C1 segment of cervical spinal cord (tissue), 14 donors: ENCODE data around the gene LSM12.
A peak's percentile ranks its signal among the peaks of the same experiment; 100 is the strongest.
"Not testable (repeated sequence)": the region's sequence is repeated elsewhere in the genome, so short reads cannot be mapped to it uniquely, and the experiment has no call there.

Experiments used
- DNase-seq, 14 donors: peaks; one replicate each; lab custom pipeline; 2025; lab: John Stamatoyannopoulos, UW

LSM12 gene

DNA sequence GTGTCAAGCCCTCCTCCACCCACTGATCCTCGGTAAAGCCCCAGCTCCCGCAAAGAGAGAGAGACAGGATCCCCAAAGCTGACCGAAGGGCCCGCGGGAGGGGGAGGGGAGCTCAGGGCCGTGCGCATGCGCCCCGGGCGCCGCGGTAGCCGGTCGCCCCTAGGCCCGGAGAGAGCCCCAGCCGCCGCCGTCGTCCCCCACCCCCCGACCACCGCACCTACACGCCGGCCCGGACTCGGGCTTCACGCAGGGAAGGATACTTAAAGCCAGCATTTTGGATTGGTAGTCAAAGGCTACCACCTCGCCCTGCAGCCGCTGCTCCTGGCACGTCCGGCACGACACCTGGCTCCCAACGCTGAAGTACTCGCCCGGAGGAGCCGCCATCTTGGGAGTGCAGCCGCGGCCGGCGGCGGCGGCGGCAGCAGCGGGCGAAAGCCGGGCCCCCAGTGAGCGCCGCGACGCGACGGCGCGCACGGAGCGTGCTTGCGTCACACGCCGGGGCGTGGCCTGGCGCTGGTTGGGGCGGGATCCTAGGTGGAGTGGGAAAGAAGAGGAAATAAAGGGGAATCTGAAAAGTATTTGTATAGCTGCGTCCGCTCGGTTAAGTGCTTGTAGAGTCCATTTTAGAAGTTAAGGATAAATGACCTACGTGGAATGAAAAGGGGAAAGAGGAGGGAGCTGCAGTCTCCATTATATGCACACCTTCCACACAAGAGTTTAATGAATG lies at the start of gene LSM12:
TSS of gene LSM12 (minus strand) at position 468 of the 727 bp plus-strand sequence. CDS start at position 384, 84 bp downstream.
- peak; percentile 24 to 84 (median 71) for DNase-seq

- DNase-seq: peak in 3 of 14 donors; percentile 22 to 28 (median 23)
These were observed 49.3 kb upstream of the LSM12 start for GRCh38 chr17:44115585-44116415.

- peak in 7 of 14 donors; percentile 14 to 50 (median 42) for DNase-seq
These were observed 47.7 kb upstream of the LSM12 start for GRCh38 chr17:44113868-44114840.

DNA sequence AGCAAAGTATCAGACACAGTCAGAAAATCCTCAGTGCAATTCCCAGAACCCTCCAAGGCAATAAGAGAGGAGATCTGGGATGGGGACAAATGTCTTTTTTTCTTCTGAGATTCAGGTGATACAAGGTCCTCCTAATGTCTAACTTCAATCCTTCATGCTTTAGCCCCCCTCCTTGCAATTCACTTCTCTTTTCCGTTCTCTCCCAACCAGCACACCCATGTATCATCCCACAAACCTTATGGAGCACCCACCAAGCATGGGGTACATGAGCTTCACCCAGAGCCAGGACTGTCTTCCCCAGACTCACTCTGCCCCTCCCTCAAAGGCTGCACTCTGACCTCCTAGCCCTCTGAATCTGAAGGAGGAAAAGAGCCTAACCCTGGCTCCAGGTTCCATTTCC lies 46.9 kb upstream of the LSM12 start:
- DNase-seq: no peak

- DNase-seq: no peak
These were observed 46.1 kb upstream of the LSM12 start for GRCh38 chr17:44112284-44113280.

DNA sequence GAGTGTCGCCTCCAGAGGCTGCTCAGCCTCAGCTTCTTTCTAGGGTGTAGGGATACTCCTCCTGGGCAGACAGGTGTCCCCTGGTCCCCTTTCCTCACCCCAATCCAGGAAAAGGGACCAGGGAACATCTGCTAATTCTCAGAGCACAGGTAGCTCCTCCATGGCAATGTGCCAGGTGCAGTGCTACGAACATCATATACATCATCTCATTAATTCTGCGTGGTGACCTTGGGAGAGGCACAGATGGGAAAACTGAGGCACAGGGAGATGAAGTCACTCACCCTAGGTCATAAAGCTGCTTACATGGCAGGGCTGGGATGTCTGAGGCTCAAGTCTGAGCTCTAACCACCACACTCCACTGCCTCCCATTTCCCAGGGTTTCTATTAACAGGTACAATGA lies 45.3 kb upstream of the LSM12 start:
- DNase-seq: no peak

DNA sequence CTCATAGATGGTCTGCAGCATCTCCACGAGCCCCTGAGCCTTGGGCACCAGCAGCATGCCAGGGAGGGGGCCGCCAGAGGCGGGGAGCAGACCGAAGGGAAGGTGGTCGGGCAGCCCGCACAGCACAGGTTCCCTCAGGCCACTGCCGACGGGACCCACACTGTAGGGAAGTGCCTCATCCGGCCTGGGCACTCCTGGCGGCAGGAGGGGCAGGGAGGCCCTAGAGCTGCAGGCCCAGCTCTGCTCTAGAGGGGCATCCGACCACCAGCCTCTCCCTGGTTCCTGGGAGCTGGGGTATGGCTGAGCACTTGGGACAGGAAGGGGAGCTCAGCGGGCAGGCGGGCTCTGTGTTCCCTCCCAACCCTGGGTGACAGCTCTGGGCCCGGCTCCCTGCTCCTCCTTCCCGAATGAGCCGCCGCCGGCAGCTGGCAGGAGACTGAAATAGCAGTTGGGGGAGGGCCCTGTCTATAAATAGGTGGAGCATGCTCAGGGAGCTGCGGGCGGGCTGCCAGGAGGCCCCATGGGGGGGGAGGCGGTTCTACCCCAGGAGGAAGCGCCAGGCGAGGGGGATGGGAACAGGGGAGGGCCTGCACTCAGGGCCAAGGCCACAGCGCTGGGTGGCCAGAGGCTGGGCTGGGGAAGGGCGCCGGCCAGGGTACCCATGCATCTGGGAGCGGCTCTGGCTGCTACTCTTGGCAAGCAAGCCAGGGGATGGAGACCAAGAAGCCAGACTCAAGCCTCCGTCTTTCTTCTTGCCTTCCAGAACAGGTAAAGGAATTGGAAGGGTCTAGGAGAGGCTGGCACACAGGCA lies 44.6 kb upstream of the LSM12 start:
- peak; percentile 71 to 99 (median 96) for DNase-seq

GRCh38 chr17:44110011-44110686 lies 43.7 kb upstream of the LSM12 start:
- no peak for DNase-seq

DNA sequence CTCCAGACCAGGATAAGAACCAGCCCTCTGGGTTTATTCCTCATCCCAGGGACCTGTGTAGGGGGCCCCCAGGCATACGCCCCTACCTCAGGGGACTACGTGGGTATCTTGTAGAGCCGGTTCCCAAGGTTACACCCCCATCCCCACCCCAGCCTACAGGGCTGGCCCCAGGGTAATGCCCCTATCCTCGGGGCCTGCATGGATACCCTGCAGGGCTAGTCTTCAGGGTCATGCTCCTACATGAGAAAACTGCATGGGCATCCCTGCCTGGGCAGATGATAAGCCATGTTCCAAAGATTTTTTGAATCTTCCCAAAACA lies 42.8 kb upstream of the LSM12 start:
- no peak for DNase-seq

DNA sequence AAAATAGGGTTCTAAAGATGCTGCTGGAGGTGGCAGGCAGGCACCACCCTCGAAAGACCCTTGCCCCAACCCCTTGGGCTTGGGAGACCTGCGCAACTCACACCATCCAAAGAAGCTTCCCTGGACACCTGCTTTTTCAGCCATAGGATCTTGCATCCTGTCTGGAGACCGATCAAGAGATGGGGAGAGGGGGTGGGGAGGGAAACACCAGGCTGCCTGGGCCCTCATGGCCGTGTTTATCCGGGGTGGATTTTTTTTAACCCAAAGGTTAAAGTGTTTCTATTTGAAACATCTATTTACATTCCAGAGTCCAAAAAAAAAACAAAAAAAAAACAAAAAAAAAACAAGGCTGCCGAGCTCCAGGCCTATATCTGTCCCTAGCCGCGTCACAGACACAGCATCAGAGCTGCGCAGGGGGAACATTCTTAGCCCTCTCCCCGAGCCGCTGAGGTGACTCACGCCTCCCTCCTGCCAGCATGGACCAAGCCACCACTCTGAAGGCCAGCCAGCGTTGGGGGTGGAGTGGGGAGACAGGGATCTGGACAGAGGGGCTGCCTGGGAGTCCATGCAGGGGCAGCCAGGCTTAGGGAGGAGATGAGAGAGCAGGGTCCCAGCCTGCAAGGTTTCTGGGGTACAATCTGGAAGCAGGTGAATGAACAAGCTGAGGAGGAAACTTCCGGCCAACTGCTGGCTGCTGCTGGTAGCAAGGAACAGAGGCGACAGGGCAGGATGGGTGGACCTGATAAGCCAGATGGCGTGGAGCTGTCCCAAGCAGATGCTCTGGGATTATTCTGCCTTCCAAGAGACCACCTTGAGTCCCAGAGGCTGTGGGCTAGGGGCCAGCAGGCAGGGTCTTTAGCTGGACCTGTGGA lies 42.2 kb upstream of the LSM12 start:
- peak in 8 of 14 donors; percentile 16 to 78 (median 32) for DNase-seq

DNA sequence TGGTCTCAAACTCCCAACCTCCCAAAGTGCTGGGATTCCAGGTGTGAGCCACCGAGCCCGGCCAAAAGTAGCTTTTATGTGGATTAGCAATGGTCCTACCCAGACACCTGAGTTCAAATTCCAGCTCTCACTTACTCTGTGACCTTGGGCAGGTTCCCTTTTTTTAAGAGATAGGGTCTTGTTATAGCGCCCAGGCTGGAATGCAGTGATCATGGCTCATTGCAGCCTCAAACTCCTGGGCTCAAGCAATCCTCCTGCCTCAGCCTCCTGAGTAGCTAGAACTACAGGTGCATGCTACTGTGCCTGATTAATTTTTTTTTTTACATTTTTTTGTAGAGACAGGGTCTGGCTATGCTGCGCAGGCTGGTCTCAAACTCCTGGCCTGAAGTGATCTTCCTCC lies 40.3 kb upstream of the LSM12 start:
- DNase-seq: no peak

DNA sequence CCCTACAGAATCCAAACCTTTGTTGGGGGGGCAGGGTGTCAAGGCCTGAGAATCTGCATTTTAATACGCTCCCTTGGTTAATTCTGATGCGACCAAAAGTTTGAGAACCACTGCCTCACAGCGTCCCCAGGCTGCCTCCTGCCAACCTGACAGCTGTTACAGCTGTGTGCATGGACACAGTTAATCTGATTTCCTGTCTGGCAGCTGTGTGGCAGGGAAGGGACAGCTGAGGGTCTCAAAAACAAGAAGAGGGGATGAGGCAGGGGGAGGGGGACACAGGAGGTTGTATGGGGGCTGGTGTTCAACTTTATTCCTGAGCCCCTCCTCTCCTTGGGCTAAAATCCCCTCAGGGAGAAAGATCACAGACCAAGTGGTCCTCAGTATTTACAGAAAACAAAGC lies 39.5 kb upstream of the LSM12 start:
- DNase-seq: no peak

- DNase-seq: no peak
These were observed 39.0 kb upstream of the LSM12 start for GRCh38 chr17:44105483-44105882.

GRCh38 chr17:44102849-44103622 lies 36.6 kb upstream of the LSM12 start:
- DNase-seq: no peak

DNA sequence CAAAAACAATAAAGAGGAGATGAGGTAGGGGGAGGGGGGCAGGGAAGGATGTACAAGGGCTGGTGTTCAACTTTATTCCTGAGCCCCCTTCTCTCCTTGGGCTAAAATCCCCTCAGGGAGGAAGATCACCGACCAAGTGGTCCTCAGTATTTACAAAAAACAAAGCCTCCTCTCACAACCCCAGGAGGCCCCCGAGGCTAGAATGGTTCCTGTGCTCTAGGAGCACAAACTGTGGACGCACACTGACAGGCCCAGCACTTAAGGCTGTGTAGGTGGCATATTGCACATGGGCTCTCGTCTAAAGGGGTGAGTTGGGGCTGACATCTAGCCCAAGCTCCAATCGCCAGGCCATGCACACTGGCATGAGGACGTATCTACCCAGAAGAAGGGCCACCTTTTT lies 35.4 kb upstream of the LSM12 start:
- not testable (repeated sequence) for DNase-seq

- DNase-seq: peak in 5 of 14 donors; percentile 33 to 96 (median 35)
These were observed 30.9 kb upstream of the LSM12 start for GRCh38 chr17:44097110-44097958.
